Panc1 (cell line): ENCODE results near the gene CDKAL1. TPM values are rescaled to one million over a fixed set of nuclear protein-coding genes. Genes with fewer than 3 reads are reported as not detected.

Source experiments
- ATAC-seq: fragments of 200-7000 bp; cut with Tn5 transposase; 2 replicates; pipeline ENCODE4 v1.9.1; 2020; ENCODE audit warnings: mild to moderate bottlenecking, moderate library complexity
- BruUV-seq: library from RNA; stranded (reverse); fragments of 400-500 nt; replicated peaks from 2 replicates; lab custom pipeline; 2021; lab: Mats Ljungman, UMichigan
- CTCF ChIA-PET: fragments of 300-600 bp; sonication (Branson Sonifier 250); formaldehyde crosslinking; loops from one replicate; lab custom pipeline; 2022; ENCODE audit warnings: antibody characterized with exemption; lab: Charles Lee
- POLR2A ChIA-PET: fragments of 300-600 bp; sonication (Branson Sonifier 250); formaldehyde crosslinking; loops from one replicate; lab custom pipeline; 2022; ENCODE audit warnings: antibody characterized with exemption; lab: Charles Lee
- DNase-seq: peaks from one replicate; pipeline ENCODE4 v3.0.0-alpha.2; 2010; ENCODE audit warnings: low read depth, low spot score
- H3K27ac ChIP-seq: 2 replicates; pipeline ENCODE4 v1.5.1; 2011; ENCODE audit warnings: mild to moderate bottlenecking, low read length, inconsistent platforms
- H3K27me3 ChIP-seq: fragments of 200-500 bp; sonication (Bioruptor generic); 2 replicates; pipeline ENCODE4 v1.6.0; 2014; ENCODE audit warnings: low read length, inconsistent platforms; ENCODE audit not compliant: control insufficient read depth, insufficient read depth
- H3K36me3 ChIP-seq: fragments of 200-500 bp; sonication (Bioruptor generic); 2 replicates; pipeline ENCODE4 v1.5.1; 2014; ENCODE audit warnings: inconsistent platforms, mild to moderate bottlenecking, low read length, moderate library complexity; ENCODE audit not compliant: control insufficient read depth, insufficient read depth
- H3K4me1 ChIP-seq: 2 replicates; pipeline ENCODE4 v1.5.1; 2011; ENCODE audit warnings: inconsistent platforms, mild to moderate bottlenecking, low read length, moderate library complexity; ENCODE audit not compliant: control insufficient read depth, insufficient read depth
- H3K4me3 ChIP-seq, 2 experiments: 2 replicates each; pipeline ENCODE4 v1.5.1; 2011 to 2012; ENCODE audit warnings: low read depth in 2 of 2, low read length in 2 of 2, mild to moderate bottlenecking in 2 of 2, inconsistent platforms in 1 of 2, moderate library complexity in 1 of 2
- H3K9me3 ChIP-seq: fragments of 200-500 bp; sonication (Bioruptor generic); 2 replicates; pipeline ENCODE4 v1.5.1; 2014; ENCODE audit warnings: low read depth, mild to moderate bottlenecking, inconsistent platforms, low read length, moderate library complexity; ENCODE audit not compliant: control insufficient read depth, insufficient read depth
- POLR2AphosphoS5 ChIP-seq: IDR thresholded peaks from 2 replicates; pipeline ENCODE4 v1.6.1; 2012; ENCODE audit warnings: mild to moderate bottlenecking, low read depth, low read length, moderate library complexity
- SIN3A ChIP-seq: IDR thresholded peaks from 2 replicates; pipeline ENCODE4 v1.6.1; 2012; ENCODE audit warnings: low read depth, mild to moderate bottlenecking, low read length, moderate library complexity, borderline replicate concordance; ENCODE audit not compliant: insufficient read depth
- TCF7L2 ChIP-seq: IDR thresholded peaks from 2 replicates; pipeline ENCODE4 v1.6.1; 2011; ENCODE audit warnings: mild to moderate bottlenecking, low read depth, low read length, inconsistent platforms
- in situ Hi-C: cut with HindIII; loops from 2 replicates; pipeline ENCODE4 v1.10.0; 2016; ENCODE audit warnings: low sequenced_read_pairs, low pct_unique_long_range_greater_than_20kb
- intact Hi-C: fragments of 100-400 bp; cut with micrococcal nuclease; formaldehyde crosslinking; loops from one replicate; pipeline ENCODE4 v1.10.0; 2022; ENCODE audit not compliant: unreplicated experiment
- total RNA-seq: library from RNA; stranded (reverse); gene quantifications from one replicate; pipeline ENCODE4 v1.2.1, GENCODE V29; 2021; ENCODE audit not compliant: unreplicated experiment
- TF ChIP-seq, protein P1 (sequence below), 2 experiments: IDR thresholded peaks; 2 replicates each; pipeline ENCODE4 v1.6.1; 2011 to 2012; ENCODE audit warnings: low read depth in 2 of 2, control low read depth in 1 of 2, low read length in 1 of 2, mild to moderate bottlenecking in 1 of 2, moderate library complexity in 1 of 2; ENCODE audit not compliant: insufficient read depth in 1 of 2
- TF ChIP-seq, protein P2 (sequence below): fragments of 450-650 bp; IDR thresholded peaks from 2 replicates; pipeline ENCODE4 v1.5.1; 2017; ENCODE audit warnings: mild to moderate bottlenecking

Gene CDKAL1
- total RNA-seq, 1 experiment from 2014 or later, result 14.5 TPM

DNA sequence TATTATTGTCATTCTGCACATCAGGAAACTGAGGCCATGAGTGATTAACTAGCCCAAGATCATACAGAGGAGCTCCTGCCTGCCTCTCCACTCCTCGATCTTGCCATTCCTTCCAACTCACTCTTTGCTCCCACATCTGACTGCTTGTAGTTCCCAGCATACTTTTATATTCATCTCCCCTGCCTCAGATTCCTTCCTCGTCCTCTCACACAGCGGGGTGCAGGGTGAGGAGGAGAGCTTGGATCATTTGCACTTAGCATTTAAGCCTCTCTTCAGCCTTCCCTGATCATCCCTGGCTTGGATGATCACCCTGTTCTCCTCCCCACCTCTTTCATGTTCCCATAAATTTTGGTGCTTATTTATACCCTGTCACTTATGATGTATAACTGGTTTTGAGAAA is 544.2 kb downstream of the CDKAL1 start:
- CTCF ChIA-PET, result no interaction called here
- Histone ChIP-seq H3K4me3 (no peak overlapping the region), H3K4me1 (no peaks in the 10 kb centered on the region), H3K9me3 (peaks cover 3% of the 10 kb centered on the region; the same call in 1 of the 2 replicates), H3K36me3 (no peaks in the 10 kb centered on the region), H3K27me3 (no peaks in the 10 kb centered on the region), H3K27ac (no peak overlapping the region)
- TF ChIP-seq TCF7L2 (no peak), SIN3A (no peak), POLR2AphosphoS5 (no peak)
- TF ChIP-seq, protein P1, sequence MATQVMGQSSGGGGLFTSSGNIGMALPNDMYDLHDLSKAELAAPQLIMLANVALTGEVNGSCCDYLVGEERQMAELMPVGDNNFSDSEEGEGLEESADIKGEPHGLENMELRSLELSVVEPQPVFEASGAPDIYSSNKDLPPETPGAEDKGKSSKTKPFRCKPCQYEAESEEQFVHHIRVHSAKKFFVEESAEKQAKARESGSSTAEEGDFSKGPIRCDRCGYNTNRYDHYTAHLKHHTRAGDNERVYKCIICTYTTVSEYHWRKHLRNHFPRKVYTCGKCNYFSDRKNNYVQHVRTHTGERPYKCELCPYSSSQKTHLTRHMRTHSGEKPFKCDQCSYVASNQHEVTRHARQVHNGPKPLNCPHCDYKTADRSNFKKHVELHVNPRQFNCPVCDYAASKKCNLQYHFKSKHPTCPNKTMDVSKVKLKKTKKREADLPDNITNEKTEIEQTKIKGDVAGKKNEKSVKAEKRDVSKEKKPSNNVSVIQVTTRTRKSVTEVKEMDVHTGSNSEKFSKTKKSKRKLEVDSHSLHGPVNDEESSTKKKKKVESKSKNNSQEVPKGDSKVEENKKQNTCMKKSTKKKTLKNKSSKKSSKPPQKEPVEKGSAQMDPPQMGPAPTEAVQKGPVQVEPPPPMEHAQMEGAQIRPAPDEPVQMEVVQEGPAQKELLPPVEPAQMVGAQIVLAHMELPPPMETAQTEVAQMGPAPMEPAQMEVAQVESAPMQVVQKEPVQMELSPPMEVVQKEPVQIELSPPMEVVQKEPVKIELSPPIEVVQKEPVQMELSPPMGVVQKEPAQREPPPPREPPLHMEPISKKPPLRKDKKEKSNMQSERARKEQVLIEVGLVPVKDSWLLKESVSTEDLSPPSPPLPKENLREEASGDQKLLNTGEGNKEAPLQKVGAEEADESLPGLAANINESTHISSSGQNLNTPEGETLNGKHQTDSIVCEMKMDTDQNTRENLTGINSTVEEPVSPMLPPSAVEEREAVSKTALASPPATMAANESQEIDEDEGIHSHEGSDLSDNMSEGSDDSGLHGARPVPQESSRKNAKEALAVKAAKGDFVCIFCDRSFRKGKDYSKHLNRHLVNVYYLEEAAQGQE (IDR thresholded peaks at IDR 0.05; ENCODE audit: insufficient read depth in 1 of 2, low read depth in 2 of 2, low read length in 1 of 2), result no peak
- TF ChIP-seq, protein P2, sequence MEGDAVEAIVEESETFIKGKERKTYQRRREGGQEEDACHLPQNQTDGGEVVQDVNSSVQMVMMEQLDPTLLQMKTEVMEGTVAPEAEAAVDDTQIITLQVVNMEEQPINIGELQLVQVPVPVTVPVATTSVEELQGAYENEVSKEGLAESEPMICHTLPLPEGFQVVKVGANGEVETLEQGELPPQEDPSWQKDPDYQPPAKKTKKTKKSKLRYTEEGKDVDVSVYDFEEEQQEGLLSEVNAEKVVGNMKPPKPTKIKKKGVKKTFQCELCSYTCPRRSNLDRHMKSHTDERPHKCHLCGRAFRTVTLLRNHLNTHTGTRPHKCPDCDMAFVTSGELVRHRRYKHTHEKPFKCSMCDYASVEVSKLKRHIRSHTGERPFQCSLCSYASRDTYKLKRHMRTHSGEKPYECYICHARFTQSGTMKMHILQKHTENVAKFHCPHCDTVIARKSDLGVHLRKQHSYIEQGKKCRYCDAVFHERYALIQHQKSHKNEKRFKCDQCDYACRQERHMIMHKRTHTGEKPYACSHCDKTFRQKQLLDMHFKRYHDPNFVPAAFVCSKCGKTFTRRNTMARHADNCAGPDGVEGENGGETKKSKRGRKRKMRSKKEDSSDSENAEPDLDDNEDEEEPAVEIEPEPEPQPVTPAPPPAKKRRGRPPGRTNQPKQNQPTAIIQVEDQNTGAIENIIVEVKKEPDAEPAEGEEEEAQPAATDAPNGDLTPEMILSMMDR, result no peak
- DNase-seq (no peak), ATAC-seq (no peak)
- POLR2A ChIA-PET, result no interaction called here
- intact Hi-C loops, result no loop called here
- in situ Hi-C loops, result no loop called here
- BruUV-seq, result no TSS peak

DNA sequence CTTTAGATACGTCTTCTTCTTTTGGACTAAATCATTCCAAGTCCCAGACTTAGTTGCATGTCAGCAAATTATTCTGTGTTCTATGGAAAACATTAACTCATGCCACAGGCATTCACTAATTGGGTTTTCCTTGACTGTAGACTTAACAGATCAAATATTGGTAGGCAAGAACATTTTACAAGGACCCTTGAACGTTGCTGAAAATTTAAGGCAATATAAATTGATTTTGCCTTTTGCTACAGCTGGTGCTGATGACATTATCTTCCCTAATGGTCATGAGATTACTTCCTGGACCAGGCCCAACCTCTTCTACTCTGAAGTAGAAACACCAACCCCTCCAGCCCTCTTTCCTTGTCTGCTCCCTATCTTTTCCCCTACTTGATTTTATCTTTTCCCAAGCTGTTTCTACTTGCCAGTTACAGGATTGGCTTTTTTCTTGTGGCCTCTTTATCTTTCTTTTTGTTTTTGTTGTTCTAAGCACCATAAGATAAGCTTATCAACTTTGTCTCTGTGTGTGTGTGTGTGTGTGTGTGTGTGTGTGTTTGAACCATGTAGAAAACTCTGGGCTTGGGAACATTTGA is 545.3 kb downstream of the CDKAL1 start:
- intact Hi-C loops, result no loop called here

More for the DNA sequence above, 545.3 kb downstream of the CDKAL1 start:
- TF ChIP-seq TCF7L2 (no peak), POLR2AphosphoS5 (no peak), SIN3A (no peak)
- TF ChIP-seq, protein P2, result no peak
- TF ChIP-seq, protein P1 (IDR thresholded peaks at IDR 0.05; ENCODE audit: insufficient read depth in 1 of 2, low read depth in 2 of 2, low read length in 1 of 2), result no peak
- Histone ChIP-seq H3K36me3 (no peaks in the 10 kb centered on the region), H3K4me3 (no peak overlapping the region), H3K9me3 (peaks cover 2% of the 10 kb centered on the region; the same call in 1 of the 2 replicates), H3K27me3 (no peaks in the 10 kb centered on the region), H3K4me1 (no peaks in the 10 kb centered on the region), H3K27ac (no peak overlapping the region)
- no TSS peak for BruUV-seq
- CTCF ChIA-PET, result interaction anchor here (0.7 kb wide), 1 partner anchor 57 kb away, joined by 3 read pairs; no protein-coding TSS in a partner anchor
- in situ Hi-C loops, result no loop called here
- POLR2A ChIA-PET, result no interaction called here
- ATAC-seq (no peak), DNase-seq (no peak)
